Esophagus (tissue), 2 donors: ENCODE measurements around the gene OR2J2. TPM values are rescaled to one million over a fixed set of nuclear protein-coding genes. Genes with fewer than 3 reads are reported as not detected.
"Not testable (repeated sequence)": the region's sequence is repeated elsewhere in the genome, so short reads cannot be mapped to it uniquely, and the experiment has no call there.

Experiments used
- H3K27ac ChIP-seq, 2 donors: one replicate each; pipeline ENCODE4 v1.5.1; 2013; ENCODE audit warnings: low read depth in 2 of 2, mild to moderate bottlenecking in 2 of 2, inconsistent platforms in 1 of 2, low read length in 1 of 2, moderate library complexity in 1 of 2
- H3K27me3 ChIP-seq, 2 donors: one replicate each; pipeline ENCODE4 v1.6.1; 2013; ENCODE audit warnings: low read length in 2 of 2, control low read depth in 1 of 2, mild to moderate bottlenecking in 1 of 2; ENCODE audit not compliant: insufficient read depth in 2 of 2, control insufficient read depth in 1 of 2
- H3K36me3 ChIP-seq, 2 donors: one replicate each; pipeline ENCODE4 v1.6.1; 2013; ENCODE audit warnings: low read length in 1 of 2; ENCODE audit not compliant: control insufficient read depth in 2 of 2, insufficient read depth in 2 of 2
- H3K4me1 ChIP-seq, 2 donors: one replicate each; pipeline ENCODE4 v1.6.1; 2013; ENCODE audit warnings: low read length in 1 of 2; ENCODE audit not compliant: control insufficient read depth in 2 of 2, insufficient read depth in 2 of 2
- H3K4me3 ChIP-seq, 2 donors: one replicate each; pipeline ENCODE4 v1.5.1; 2013; ENCODE audit warnings: low read length in 2 of 2, mild to moderate bottlenecking in 2 of 2, low read depth in 1 of 2, moderate library complexity in 1 of 2
- H3K9me3 ChIP-seq, 2 donors: one replicate each; pipeline ENCODE4 v1.6.1; 2013; ENCODE audit warnings: mild to moderate bottlenecking in 2 of 2, low read depth in 1 of 2, low read length in 1 of 2, moderate library complexity in 1 of 2; ENCODE audit not compliant: control insufficient read depth in 2 of 2, insufficient read depth in 1 of 2
- WGBS, 2 donors: extraction: QIAGEN DNeasy Blood & Tissue Kit; methylation state at CpG; one replicate each; pipeline ENCODE4 v1.1.7; 2013; 5-methylcytosine and 5-hydroxymethylcytosine counted together
- polyA plus RNA-seq, 2 donors: library from polyadenylated mRNA; stranded (reverse); fragments of 200-250 nt; gene quantifications; one replicate each; pipeline ENCODE4 v1.2.3, GENCODE V29; 2013
- donor health status: healthy with polysubstance abuse.
- donor health status: Bipolar disorder and iron deficiency.

The OR2J2 gene
- polyA plus RNA-seq, 2 donors: not detected

GRCh38 chr6:29153083-29153482 is 17.6 kb upstream of the OR2J2 start:
- Histone ChIP-seq H3K27ac (no peak overlapping the region), H3K4me1 (no peaks in the 10 kb centered on the region), H3K9me3 (no peaks in the 10 kb centered on the region), H3K27me3 (no peaks in the 10 kb centered on the region), H3K4me3 (no peak overlapping the region), H3K36me3 (no peaks in the 10 kb centered on the region)
- 61 to 71% methylated on average over 1 of the region's 1 CpG for WGBS, 2 donors

DNA sequence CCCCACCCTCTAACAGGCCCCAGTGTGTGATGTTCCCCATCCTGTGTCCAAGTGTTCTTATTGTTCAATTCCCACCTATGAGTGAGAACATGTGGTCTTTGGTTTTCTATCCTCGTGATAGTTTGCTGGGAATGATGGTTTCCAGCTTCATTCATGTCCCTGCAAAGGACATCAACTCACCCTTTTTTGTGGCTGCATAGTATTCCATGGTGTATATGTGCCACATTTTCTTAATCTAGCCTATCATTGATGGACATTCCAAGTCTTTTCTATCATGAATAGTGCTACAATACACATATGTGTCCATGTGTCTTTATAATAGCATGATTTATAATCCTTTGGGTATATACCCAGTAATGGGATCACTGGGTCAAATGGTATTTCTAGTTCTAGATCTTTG is 15.5 kb upstream of the OR2J2 start:
- H3K4me1 ChIP-seq, H3K27me3 ChIP-seq, H3K27ac ChIP-seq, H3K4me3 ChIP-seq, H3K9me3 ChIP-seq, H3K36me3 ChIP-seq: not testable (repeated sequence)
- WGBS, 2 donors: 28 to 29% methylated on average over 1 of the region's 1 CpG

DNA sequence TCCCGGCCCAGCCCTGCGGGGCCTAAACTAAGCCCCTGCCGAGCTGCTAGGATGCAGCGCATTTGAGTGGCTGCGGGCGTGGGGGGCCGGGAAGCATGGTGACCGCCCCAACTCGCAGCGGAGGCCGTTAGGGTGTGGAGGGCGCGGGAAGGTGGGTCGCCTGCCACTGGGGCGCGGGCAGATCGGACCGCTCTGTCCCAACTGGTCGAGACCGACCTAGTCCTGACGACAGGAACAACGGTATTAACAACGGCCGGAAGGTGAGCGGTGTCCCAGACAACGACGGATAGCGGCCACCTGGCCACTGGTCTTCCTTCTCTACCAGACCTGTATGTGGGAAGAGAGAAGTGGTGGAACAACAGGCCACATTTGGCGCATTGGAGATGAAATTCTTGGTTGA is 10.8 kb upstream of the OR2J2 start:
- H3K36me3 ChIP-seq, H3K27ac ChIP-seq, H3K27me3 ChIP-seq, H3K4me1 ChIP-seq, H3K4me3 ChIP-seq, H3K9me3 ChIP-seq: not testable (repeated sequence)
- WGBS, 2 donors: 94 to 96% methylated on average over 14 to 25 of the region's 29 CpGs

DNA sequence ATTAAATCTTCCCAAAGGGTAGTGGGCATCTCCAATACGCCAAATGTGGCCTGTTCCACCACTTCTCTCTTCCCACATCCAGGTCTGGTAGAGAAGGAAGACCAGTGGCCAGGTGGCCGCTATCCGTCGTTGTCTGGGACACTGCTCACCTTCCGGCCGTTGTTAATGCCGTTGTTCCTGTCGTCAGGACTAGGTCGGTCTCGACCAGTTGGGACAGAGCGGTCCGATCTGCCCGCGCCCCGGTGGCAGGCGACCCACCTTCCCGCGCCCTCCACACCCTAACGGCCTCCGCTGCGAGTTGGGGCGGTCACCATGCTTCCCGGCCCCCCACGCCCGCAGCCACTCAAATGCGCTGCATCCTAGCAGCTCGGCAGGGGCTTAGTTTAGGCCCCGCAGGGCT is 5.1 kb upstream of the OR2J2 start:
- not testable (repeated sequence) for H3K36me3 ChIP-seq, H3K27me3 ChIP-seq, H3K9me3 ChIP-seq, H3K4me3 ChIP-seq, H3K4me1 ChIP-seq, H3K27ac ChIP-seq
- whole genome bisulfite sequencing, 2 donors: 91 to 98% methylated on average over 21 to 24 of the region's 28 CpGs

DNA sequence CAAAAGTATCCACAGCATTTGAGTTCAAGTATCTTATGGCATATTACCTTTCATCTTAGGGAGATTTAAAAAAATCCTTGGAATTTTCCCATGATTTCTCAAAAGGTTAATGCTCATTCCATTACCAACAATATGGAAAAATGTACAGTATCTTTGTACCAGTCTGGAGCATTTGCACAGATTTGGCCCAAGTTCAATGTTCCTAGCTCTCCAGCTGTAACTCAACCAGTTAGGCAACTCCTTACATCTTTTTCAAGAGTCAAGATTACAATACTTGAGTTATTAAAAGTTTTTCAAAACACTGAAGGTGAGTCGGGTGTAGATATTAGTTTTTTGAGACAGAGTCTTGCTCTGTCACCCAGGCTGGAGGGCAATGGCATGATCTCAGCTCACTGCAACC is 1.0 kb downstream of the OR2J2 start:
- H3K27me3 ChIP-seq: no peaks in the 10 kb centered on the region
- no peak overlapping the region for H3K4me3 ChIP-seq
- no peaks in the 10 kb centered on the region for H3K36me3 ChIP-seq
- H3K27ac ChIP-seq: no peak overlapping the region
- 44 to 62% methylated on average over 1 of the region's 1 CpG for WGBS, 2 donors
- peaks cover 0 to 2% of the 10 kb centered on the region in 2 donors for H3K9me3 ChIP-seq
- H3K4me1 ChIP-seq: no peaks in the 10 kb centered on the region

DNA sequence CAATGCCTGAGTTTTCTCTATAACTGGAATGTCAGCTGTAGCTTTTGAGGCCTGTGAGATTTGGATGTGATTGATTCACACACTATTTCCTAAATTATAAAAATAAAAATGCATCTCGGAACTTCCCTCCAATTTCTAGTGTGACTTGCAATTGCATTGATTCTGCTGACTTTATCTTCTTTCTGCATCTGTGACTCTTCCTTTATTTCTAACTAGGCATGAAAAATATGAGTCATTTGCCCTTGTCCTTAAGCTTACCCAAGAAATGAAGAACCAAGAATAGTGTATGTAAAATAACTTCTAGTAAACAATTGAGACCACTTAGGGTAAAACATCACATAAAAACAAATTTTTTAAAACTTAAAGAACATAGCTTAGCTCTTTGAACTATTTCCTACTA is 12.9 kb downstream of the OR2J2 start:
- Histone ChIP-seq H3K4me1 (no peaks in the 10 kb centered on the region), H3K27me3 (no peaks in the 10 kb centered on the region), H3K9me3 (peaks cover 0 to 2% of the 10 kb centered on the region in 2 donors), H3K36me3 (no peaks in the 10 kb centered on the region), H3K27ac (no peak overlapping the region), H3K4me3 (no peak overlapping the region)
- 55 to 63% methylated on average over 1 of the region's 1 CpG for WGBS, 2 donors

GRCh38 chr6:29188659-29189058 is 18.0 kb downstream of the OR2J2 start:
- H3K9me3 ChIP-seq, H3K36me3 ChIP-seq, H3K4me3 ChIP-seq, H3K27ac ChIP-seq, H3K4me1 ChIP-seq, H3K27me3 ChIP-seq: not testable (repeated sequence)
- WGBS, 2 donors: 32 to 49% methylated on average over 1 of the region's 1 CpG

DNA sequence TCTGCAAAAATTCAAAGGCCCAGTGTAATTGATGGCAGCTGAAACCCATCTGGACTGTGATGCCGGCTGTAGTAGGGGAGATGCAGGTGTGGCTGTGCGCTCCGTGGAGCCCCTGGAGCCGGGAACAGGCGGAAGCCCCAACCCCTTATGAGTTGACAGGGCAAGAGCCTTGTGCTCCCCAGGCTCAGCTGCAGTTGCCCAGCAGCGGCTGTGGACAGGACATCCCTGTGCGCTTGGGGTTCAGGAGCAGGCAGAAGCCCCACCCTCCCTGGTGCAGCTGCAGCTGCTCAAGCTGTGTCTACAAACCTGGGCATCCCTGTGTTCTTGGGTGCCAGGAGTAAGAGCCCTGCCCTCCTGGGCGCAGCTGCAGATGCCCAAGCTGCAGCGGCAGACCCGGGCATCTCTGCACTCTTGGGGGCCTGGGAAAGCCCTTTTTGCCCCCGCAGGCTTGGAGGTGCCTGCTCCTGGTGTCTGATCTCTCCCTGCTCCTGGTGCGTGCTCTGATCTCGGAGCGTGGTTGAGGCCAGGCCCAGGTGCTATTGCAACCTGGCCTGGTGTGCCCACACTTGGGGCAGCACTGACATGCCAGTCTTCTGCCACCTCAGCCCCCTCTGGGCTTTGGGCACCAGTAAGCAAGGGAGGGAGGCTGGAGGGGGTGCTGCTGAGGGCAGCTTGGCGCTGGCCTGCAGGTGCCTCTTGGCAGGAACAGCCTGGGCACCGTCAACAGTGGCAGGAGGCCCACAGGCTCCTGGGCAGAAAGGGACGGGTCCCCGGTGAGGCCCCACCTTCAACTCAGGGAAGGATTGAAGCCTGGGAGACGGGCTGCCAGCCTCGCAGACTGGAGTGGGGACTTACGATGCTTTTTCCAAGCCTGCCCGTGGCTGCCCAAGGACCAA is 30.3 kb downstream of the OR2J2 start:
- Histone ChIP-seq H3K4me3 (no peak overlapping the region), H3K27ac (no peak overlapping the region), H3K9me3 (no peaks in the 10 kb centered on the region), H3K4me1 (no peaks in the 10 kb centered on the region), H3K36me3 (no peaks in the 10 kb centered on the region), H3K27me3 (no peaks in the 10 kb centered on the region)
- WGBS, 2 donors: 83 to 86% methylated on average over 22 of the region's 22 CpGs

DNA sequence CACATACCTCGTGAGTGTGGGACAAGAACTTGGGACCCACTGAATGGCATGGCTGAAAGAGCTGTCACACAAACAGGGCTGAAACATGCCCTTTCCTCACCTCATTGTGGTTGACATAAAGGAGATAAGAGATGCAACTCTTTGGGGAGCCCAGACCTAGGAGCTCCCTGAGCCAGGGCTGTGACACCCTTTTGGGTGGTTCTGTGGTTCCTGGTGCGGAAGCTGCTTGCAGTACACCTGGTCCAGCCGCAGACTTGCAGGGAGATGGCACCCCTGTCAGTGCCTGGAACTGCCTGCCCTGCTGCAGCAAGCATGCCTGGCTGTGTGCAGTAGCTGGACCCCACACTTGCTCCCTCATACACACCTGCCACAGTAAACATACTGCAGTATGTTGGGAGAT is 31.3 kb downstream of the OR2J2 start:
- no peaks in the 10 kb centered on the region for H3K27me3 ChIP-seq
- no peaks in the 10 kb centered on the region for H3K4me1 ChIP-seq
- H3K4me3 ChIP-seq: no peak overlapping the region
- no peaks in the 10 kb centered on the region for H3K36me3 ChIP-seq
- H3K27ac ChIP-seq: no peak overlapping the region
- H3K9me3 ChIP-seq: no peaks in the 10 kb centered on the region
- WGBS, 2 donors: 80 to 84% methylated on average over 3 of the region's 3 CpGs

DNA sequence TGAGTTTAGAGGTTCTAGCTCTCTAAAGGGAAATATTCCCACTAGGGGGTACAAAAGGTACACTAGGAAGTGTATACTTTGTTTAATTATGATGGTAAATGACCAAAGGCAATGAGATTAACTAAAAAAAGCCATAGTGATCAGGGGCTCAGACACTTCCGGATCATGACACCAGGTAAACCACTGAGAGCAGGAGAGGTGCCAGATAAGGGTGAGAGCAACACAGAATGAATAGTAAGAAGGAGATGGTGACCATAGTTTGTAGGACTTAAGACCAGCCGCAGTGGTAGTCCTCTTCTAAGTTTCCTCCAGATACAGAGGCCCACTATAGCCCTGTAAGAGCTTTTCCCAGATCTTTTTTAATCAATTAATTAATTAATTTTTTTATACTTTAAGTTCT is 40.8 kb downstream of the OR2J2 start:
- 83 to 88% methylated on average over 2 of the region's 2 CpGs for WGBS, 2 donors
- no peaks in the 10 kb centered on the region for H3K27me3 ChIP-seq

More for the DNA sequence above, 40.8 kb downstream of the OR2J2 start:
- H3K27ac ChIP-seq: no peak overlapping the region
- H3K36me3 ChIP-seq: no peaks in the 10 kb centered on the region
- no peaks in the 10 kb centered on the region for H3K4me1 ChIP-seq
- H3K9me3 ChIP-seq: no peaks in the 10 kb centered on the region
- H3K4me3 ChIP-seq: no peak overlapping the region
